Right lobe of liver (tissue), 4 donors: ENCODE data around the gene GTF2H4.

Source experiments
- CTCF ChIP-seq, 4 donors: fragments of 200-600 bp in 3 of 4; fragments of 450-650 bp in 1 of 4; IDR thresholded peaks; one replicate each; pipeline versions ENCODE4 v1.5.1 to v1.8.0; 2016 to 2022; ENCODE audit warnings: antibody characterized with exemption in 4 of 4, mild to moderate bottlenecking in 2 of 4
- POLR2A ChIP-seq: fragments of 450-650 bp; IDR thresholded peaks from one replicate; pipeline ENCODE4 v1.6.1; 2017; ENCODE audit warnings: antibody characterized with exemption, mild to moderate bottlenecking
- donor health status: DM: no; HTN: no; CAD: no.
- donor health status: DM: no; HTN: no; CAD: no.
- donor health status: DM: no; HTN: yes; CAD: no.

- TF ChIP-seq POLR2A (no peak), CTCF (IDR thresholded peaks at IDR 0.05) (no peak)
Observed at GRCh38 chr6:30870546-30870945, 37.5 kb upstream of the GTF2H4 start.
